GM12892 (cell line): ENCODE data around the gene NBDY.

Experiments
- DNase-seq: peaks from one replicate; pipeline ENCODE4 v3.0.0; 2011; ENCODE audit not compliant: insufficient read length
- FAIRE-seq: peaks from 2 replicates; lab custom pipeline; 2011; peaks lifted over from hg19 to GRCh38; lab: Jason Lieb, UNC
- POLR2A ChIP-seq: IDR thresholded peaks from 2 replicates; pipeline ENCODE4 v1.6.1; 2011; ENCODE audit warnings: low read depth, low read length, control low read depth
- POLR2AphosphoS5 ChIP-seq: IDR thresholded peaks from 2 replicates; pipeline ENCODE4 v1.6.1; 2011; ENCODE audit warnings: low read depth, low read length, control low read depth
- TAF1 ChIP-seq: IDR thresholded peaks from 2 replicates; pipeline ENCODE4 v1.6.1; 2011; ENCODE audit warnings: low read depth, mild to moderate bottlenecking, control low read depth, low read length, borderline replicate concordance

Gene NBDY

GRCh38 chrX:56782791-56783449 is 53.9 kb downstream of the NBDY start:
- DNase-seq (no peak), FAIRE-seq (no peak)
- TF ChIP-seq POLR2A (no peak), POLR2AphosphoS5 (no peak), TAF1 (no peak)

- no peak for TF ChIP-seq POLR2A
- TF ChIP-seq POLR2AphosphoS5 = no peak
- no peak for TF ChIP-seq TAF1
- no peak for DNase-seq
- peak; percentile 84 for FAIRE-seq
Observed at GRCh38 chrX:56783450-56783831, 54.4 kb downstream of the NBDY start.

- DNase-seq = no peak
- TF ChIP-seq POLR2A (no peak), POLR2AphosphoS5 (no peak), TAF1 (no peak)
- FAIRE-seq = no peak
Observed at GRCh38 chrX:56783996-56784620, 55.1 kb downstream of the NBDY start.

- DNase-seq (no peak), FAIRE-seq (no peak)
- TF ChIP-seq POLR2AphosphoS5 (no peak), TAF1 (no peak), POLR2A (no peak)
Observed at GRCh38 chrX:56784666-56785065, 55.6 kb downstream of the NBDY start.

GRCh38 chrX:56785442-56785841 is 56.4 kb downstream of the NBDY start:
- no peak for TF ChIP-seq TAF1
- no peak for TF ChIP-seq POLR2A
- TF ChIP-seq POLR2AphosphoS5 = no peak
- no peak for DNase-seq
- FAIRE-seq = no peak

GRCh38 chrX:56786889-56787733 is 58.1 kb downstream of the NBDY start:
- peak; percentile 73 for FAIRE-seq

GRCh38 chrX:56787734-56788152 is 58.7 kb downstream of the NBDY start:
- DNase-seq (no peak), FAIRE-seq (no peak)
- TF ChIP-seq TAF1 = no peak
- no peak for TF ChIP-seq POLR2A
- TF ChIP-seq POLR2AphosphoS5 = no peak

More at GRCh38 chrX:56786889-56787733, 58.1 kb downstream of the NBDY start:
- no peak for DNase-seq
- TF ChIP-seq TAF1 (no peak), POLR2A (no peak), POLR2AphosphoS5 (no peak)

GRCh38 chrX:56788229-56788628 is 59.2 kb downstream of the NBDY start:
- no peak for TF ChIP-seq POLR2AphosphoS5
- no peak for TF ChIP-seq TAF1
- TF ChIP-seq POLR2A = no peak
- FAIRE-seq = no peak
- no peak for DNase-seq

- FAIRE-seq (no peak), DNase-seq (no peak)
- TF ChIP-seq TAF1 (no peak), POLR2A (no peak), POLR2AphosphoS5 (no peak)
Observed at GRCh38 chrX:56788717-56789122, 59.7 kb downstream of the NBDY start.

- FAIRE-seq = no peak
- TF ChIP-seq TAF1 (no peak), POLR2A (no peak), POLR2AphosphoS5 (no peak)
Observed at GRCh38 chrX:56789518-56790070, 60.6 kb downstream of the NBDY start.

GRCh38 chrX:56790778-56791177 is 61.7 kb downstream of the NBDY start:
- DNase-seq (no peak), FAIRE-seq (no peak)
- TF ChIP-seq POLR2A = no peak
- TF ChIP-seq TAF1 = no peak
- TF ChIP-seq POLR2AphosphoS5 = no peak

More at GRCh38 chrX:56789518-56790070, 60.6 kb downstream of the NBDY start:
- DNase-seq = no peak

- TF ChIP-seq POLR2A = no peak
- no peak for TF ChIP-seq POLR2AphosphoS5
- no peak for TF ChIP-seq TAF1
Observed at GRCh38 chrX:56791456-56791855, 62.4 kb downstream of the NBDY start.

More at GRCh38 chrX:56791456-56791855, 62.4 kb downstream of the NBDY start:
- FAIRE-seq (no peak), DNase-seq (no peak)
